Neural progenitor cell (in vitro differentiated cells): Measurements from ENCODE around the gene ATP11C.

Source experiments
- CTCF ChIP-seq: fragments of 200-600 bp; sonication (generic); IDR thresholded peaks from 2 replicates; pipeline ENCODE4 v1.5.1; 2017; ENCODE audit warnings: antibody characterized with exemption, mild to moderate bottlenecking
- EZH2 ChIP-seq: fragments of 200-600 bp; sonication (generic); IDR thresholded peaks from 2 replicates; pipeline ENCODE4 v1.6.1; 2017; ENCODE audit warnings: antibody characterized with exemption, mild to moderate bottlenecking, moderate library complexity
- EZH2phosphoT487 ChIP-seq: fragments of 200-600 bp; sonication (generic); IDR thresholded peaks from 2 replicates; pipeline ENCODE4 v1.6.1; 2017; ENCODE audit warnings: antibody characterized with exemption

GRCh38 chrX:139972113-139972512 is 39.3 kb upstream of the ATP11C start:
- TF ChIP-seq EZH2 (no peak), CTCF (no peak), EZH2phosphoT487 (no peak)
